ENCODE results near the gene SCMH1.

Gene SCMH1

DNA sequence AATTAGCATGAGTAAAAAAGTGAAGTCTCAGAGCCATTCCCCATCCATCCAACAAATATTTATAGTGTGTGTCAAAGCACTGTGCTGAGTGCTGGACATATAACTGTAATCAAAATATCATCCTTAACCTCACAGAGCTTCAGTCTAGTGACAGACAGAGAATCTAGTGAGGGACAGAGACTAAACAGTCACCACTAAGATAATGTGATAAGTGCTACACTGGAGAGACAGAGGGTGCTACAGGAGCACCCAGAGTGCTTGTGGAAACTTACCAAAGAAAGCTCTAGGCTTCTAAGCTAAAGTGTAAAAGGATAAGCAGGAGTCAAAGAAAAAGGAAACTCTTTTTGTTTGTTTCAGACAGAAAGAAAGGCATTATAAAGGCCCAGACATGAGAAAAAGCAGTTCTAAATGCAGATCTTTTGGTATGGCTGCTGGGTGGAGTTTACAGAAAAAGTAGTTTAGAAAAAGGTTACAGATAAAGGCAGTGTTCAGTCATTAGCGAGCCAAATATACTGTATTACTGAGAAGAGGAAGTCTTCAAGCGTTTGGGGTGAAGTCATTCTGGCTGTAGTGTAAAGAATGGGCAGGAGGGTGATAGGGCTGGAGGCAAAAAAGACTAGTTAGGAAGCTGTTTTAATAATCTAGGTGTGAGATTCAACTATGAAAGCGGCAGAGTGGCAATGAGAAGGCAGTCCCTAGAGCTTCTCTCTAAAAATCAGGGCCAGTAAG lies 83.8 kb downstream of the SCMH1 start:
- Histone ChIP-seq H3K27ac (ENCODE audit: low read length) (no peak overlapping the region), H3K9me3 (ENCODE audit: insufficient read depth, low read length) (no peaks in the 10 kb centered on the region), H3K4me2 (ENCODE audit: low read length) (no peak overlapping the region), H4K20me1 (ENCODE audit: insufficient read depth, low read length) (no peaks in the 10 kb centered on the region), H3K9ac (ENCODE audit: low read length) (no peak overlapping the region), H2AFZ (ENCODE audit: low read depth, low read length) (no peak overlapping the region), H3K4me1 (ENCODE audit: low read length) (no peaks in the 10 kb centered on the region), H3K4me3 (ENCODE audit: low read length) (no peak overlapping the region), H3K36me3 (replicated peaks; ENCODE audit: low read depth, low read length) (no peaks in the 10 kb centered on the region), H3K79me2 (ENCODE audit: low read length) (no peaks in the 10 kb centered on the region), H3K27me3 (ENCODE audit: low read depth, low read length) (no peaks in the 10 kb centered on the region)
- TF ChIP-seq, protein P1, sequence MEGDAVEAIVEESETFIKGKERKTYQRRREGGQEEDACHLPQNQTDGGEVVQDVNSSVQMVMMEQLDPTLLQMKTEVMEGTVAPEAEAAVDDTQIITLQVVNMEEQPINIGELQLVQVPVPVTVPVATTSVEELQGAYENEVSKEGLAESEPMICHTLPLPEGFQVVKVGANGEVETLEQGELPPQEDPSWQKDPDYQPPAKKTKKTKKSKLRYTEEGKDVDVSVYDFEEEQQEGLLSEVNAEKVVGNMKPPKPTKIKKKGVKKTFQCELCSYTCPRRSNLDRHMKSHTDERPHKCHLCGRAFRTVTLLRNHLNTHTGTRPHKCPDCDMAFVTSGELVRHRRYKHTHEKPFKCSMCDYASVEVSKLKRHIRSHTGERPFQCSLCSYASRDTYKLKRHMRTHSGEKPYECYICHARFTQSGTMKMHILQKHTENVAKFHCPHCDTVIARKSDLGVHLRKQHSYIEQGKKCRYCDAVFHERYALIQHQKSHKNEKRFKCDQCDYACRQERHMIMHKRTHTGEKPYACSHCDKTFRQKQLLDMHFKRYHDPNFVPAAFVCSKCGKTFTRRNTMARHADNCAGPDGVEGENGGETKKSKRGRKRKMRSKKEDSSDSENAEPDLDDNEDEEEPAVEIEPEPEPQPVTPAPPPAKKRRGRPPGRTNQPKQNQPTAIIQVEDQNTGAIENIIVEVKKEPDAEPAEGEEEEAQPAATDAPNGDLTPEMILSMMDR (IDR thresholded peaks at IDR 0.05; ENCODE audit: low read depth, low read length): no peak
- no peak for TF ChIP-seq EZH2phosphoT487 (IDR thresholded peaks at IDR 0.05; ENCODE audit: low read depth)

DNA sequence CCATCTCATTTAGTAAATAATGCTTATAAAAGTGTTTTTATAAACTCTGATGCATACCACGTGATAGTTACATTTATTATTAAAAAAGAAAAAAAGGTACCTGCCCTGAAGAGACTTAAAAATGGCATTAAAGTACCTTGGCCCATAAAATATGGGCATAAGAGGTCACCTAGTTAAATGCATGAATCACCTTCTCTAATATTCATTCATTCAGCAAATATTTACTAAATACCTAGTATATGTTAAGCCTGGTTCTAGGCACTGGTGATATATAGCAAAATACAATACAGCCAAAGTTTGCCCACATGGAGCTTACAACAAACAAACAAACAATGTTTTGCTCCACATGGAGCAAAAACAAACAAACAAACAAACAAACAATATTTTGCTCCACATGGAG lies 87.0 kb downstream of the SCMH1 start:
- Histone ChIP-seq H3K36me3 (replicated peaks; ENCODE audit: low read depth, low read length) (no peaks in the 10 kb centered on the region), H3K4me3 (ENCODE audit: low read length) (no peak overlapping the region), H3K9ac (ENCODE audit: low read length) (no peak overlapping the region), H4K20me1 (ENCODE audit: insufficient read depth, low read length) (no peaks in the 10 kb centered on the region), H3K9me3 (ENCODE audit: insufficient read depth, low read length) (no peaks in the 10 kb centered on the region), H3K27me3 (ENCODE audit: low read depth, low read length) (no peaks in the 10 kb centered on the region), H2AFZ (ENCODE audit: low read depth, low read length) (no peak overlapping the region), H3K4me1 (ENCODE audit: low read length) (no peaks in the 10 kb centered on the region), H3K4me2 (ENCODE audit: low read length) (no peak overlapping the region), H3K27ac (ENCODE audit: low read length) (no peak overlapping the region), H3K79me2 (ENCODE audit: low read length) (no peaks in the 10 kb centered on the region)
- TF ChIP-seq, protein P1 (IDR thresholded peaks at IDR 0.05; ENCODE audit: low read depth, low read length): no peak
- TF ChIP-seq EZH2phosphoT487 (IDR thresholded peaks at IDR 0.05; ENCODE audit: low read depth): no peak

GRCh38 chr1:41153750-41154274 lies 88.3 kb downstream of the SCMH1 start:
- TF ChIP-seq EZH2phosphoT487 (IDR thresholded peaks at IDR 0.05; ENCODE audit: low read depth): no peak
- TF ChIP-seq, protein P1 (IDR thresholded peaks at IDR 0.05; ENCODE audit: low read depth, low read length): no peak
- H3K4me1 ChIP-seq (ENCODE audit: low read length): no peaks in the 10 kb centered on the region
- peaks cover 6% of the 10 kb centered on the region for H3K36me3 ChIP-seq (replicated peaks; ENCODE audit: low read depth, low read length)
- H3K9me3 ChIP-seq (ENCODE audit: insufficient read depth, low read length): no peaks in the 10 kb centered on the region
- H3K4me2 ChIP-seq (ENCODE audit: low read length): no peak overlapping the region
- H3K4me3 ChIP-seq (ENCODE audit: low read length): no peak overlapping the region
- H3K79me2 ChIP-seq (ENCODE audit: low read length): no peaks in the 10 kb centered on the region
- no peaks in the 10 kb centered on the region for H3K27me3 ChIP-seq (ENCODE audit: low read depth, low read length)
- H2AFZ ChIP-seq (ENCODE audit: low read depth, low read length): no peak overlapping the region
- no peaks in the 10 kb centered on the region for H4K20me1 ChIP-seq (ENCODE audit: insufficient read depth, low read length)
- H3K27ac ChIP-seq (ENCODE audit: low read length): no peak overlapping the region
- H3K9ac ChIP-seq (ENCODE audit: low read length): no peak overlapping the region

GRCh38 chr1:41152622-41153044 lies 89.5 kb downstream of the SCMH1 start:
- TF ChIP-seq, protein P1 (IDR thresholded peaks at IDR 0.05; ENCODE audit: low read depth, low read length): no peak
- H3K4me2 ChIP-seq (ENCODE audit: low read length): no peak overlapping the region
- H2AFZ ChIP-seq (ENCODE audit: low read depth, low read length): no peak overlapping the region
- H3K9me3 ChIP-seq (ENCODE audit: insufficient read depth, low read length): no peaks in the 10 kb centered on the region
- no peak overlapping the region for H3K9ac ChIP-seq (ENCODE audit: low read length)
- no peaks in the 10 kb centered on the region for H3K4me1 ChIP-seq (ENCODE audit: low read length)
- H3K4me3 ChIP-seq (ENCODE audit: low read length): no peak overlapping the region
- H3K27me3 ChIP-seq (ENCODE audit: low read depth, low read length): no peaks in the 10 kb centered on the region
- H3K36me3 ChIP-seq (replicated peaks; ENCODE audit: low read depth, low read length): peaks cover 6% of the 10 kb centered on the region
- H4K20me1 ChIP-seq (ENCODE audit: insufficient read depth, low read length): no peaks in the 10 kb centered on the region
- H3K27ac ChIP-seq (ENCODE audit: low read length): no peak overlapping the region
- H3K79me2 ChIP-seq (ENCODE audit: low read length): no peaks in the 10 kb centered on the region

Measured in OCI-LY3 (cell line).